ENCODE results near the gene RAB1B. TPM values are rescaled to one million over a fixed set of nuclear protein-coding genes. Genes with fewer than 3 reads are reported as not detected.

Gene RAB1B
- 10 to 100 TPM; 10.3 to 13.3 (median 12.2) TPM for polyA plus RNA-seq (ENCODE audit: low read depth in 6 of 6)

GRCh38 chr11:66268244-66268951 lies at the start of gene RAB1B:
RAB1B (plus strand) TSS chr11:66268639; CDS start chr11:66268680, 41 bp downstream.
- Mint-ChIP-seq H3K27ac (peak within 1 kb of the TSS; percentile 98 to 100 (median 99)), H3K9me3 (no peaks in the 10 kb centered on the region), H3K27me3 (no peaks in the 10 kb centered on the region), H3K36me3 (peaks cover 11 to 13% of the 10 kb centered on the region in 2 donors), H3K4me3 (peak within 1 kb of the TSS; percentile 94 to 100 (median 99)), H3K4me1 (peaks cover 33 to 37% (median 35%) of the 10 kb centered on the region in 3 donors)
- ATAC-seq (ENCODE audit: low read depth in 2 of 2) (peak; percentile 83), DNase-seq (peak; percentile 100)

DNA sequence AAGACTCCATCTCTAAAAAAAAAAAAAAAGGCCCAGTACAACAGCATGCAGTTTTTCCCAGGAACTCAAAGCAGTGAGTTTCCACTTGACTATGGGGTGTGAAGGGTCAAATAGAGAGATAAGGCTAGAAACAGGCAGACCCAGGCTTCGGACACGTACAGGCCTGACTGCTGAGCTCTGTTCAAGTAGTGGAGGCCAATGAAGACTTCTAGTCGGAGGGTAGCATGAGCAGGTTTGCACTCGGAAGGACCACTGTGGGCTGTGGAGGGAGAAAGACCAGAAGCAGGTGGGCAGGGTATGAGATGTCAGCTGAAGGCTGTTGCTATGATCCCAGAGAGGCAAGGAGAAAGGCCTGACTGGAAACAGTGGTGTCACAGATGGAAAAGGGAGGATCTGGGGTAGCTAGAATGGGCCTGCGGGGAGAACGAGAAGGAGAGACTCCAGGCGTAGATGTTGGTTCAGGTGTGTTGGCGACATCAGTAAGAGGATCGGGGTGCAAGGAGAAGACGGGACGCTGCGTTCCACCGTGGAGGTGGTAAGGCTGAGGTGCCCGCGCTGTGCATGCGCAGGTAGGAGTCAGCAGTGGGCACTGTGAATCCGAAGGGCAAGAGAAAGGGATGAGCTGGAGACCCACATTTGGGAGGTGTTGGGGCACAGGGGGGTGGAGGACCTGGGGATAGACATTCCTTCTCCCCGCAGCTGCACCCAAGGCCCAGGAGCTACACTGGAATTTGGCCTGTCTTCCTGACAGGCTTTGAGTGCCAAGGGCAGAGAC lies 49.4 kb upstream of the RAB1B start:
- ATAC-seq (ENCODE audit: low read depth in 2 of 2) (no peak), DNase-seq (no peak)
- H3K4me3 Mint-ChIP-seq: no peak overlapping the region
- H3K4me1 Mint-ChIP-seq: peaks cover 12 to 29% (median 16%) of the 10 kb centered on the region in 3 donors
- no peaks in the 10 kb centered on the region for H3K9me3 Mint-ChIP-seq
- H3K27me3 Mint-ChIP-seq: no peaks in the 10 kb centered on the region
- peaks cover 18 to 22% of the 10 kb centered on the region in 2 donors for H3K36me3 Mint-ChIP-seq
- H3K27ac Mint-ChIP-seq: peak overlapping the region in 4 of 6 donors; percentile 4 to 94 (median 61)

- H3K4me3 Mint-ChIP-seq: peak overlapping the region in 1 of 8 donors; percentile 19
- peak overlapping the region in 4 of 6 donors; percentile 28 to 98 (median 91) for H3K27ac Mint-ChIP-seq
- H3K27me3 Mint-ChIP-seq: no peaks in the 10 kb centered on the region
- peaks cover 18 to 22% of the 10 kb centered on the region in 2 donors for H3K36me3 Mint-ChIP-seq
- no peak for DNase-seq
- ATAC-seq (ENCODE audit: low read depth in 2 of 2): no peak
- peaks cover 12 to 29% (median 16%) of the 10 kb centered on the region in 3 donors for H3K4me1 Mint-ChIP-seq
- no peaks in the 10 kb centered on the region for H3K9me3 Mint-ChIP-seq
Measured at GRCh38 chr11:66219846-66220565, 48.4 kb upstream of the RAB1B start.

- H3K36me3 Mint-ChIP-seq: peaks cover 18 to 22% of the 10 kb centered on the region in 2 donors
- peak overlapping the region in 4 of 6 donors; percentile 85 to 99 (median 96) for H3K27ac Mint-ChIP-seq
- H3K4me1 Mint-ChIP-seq: peaks cover 12 to 29% (median 16%) of the 10 kb centered on the region in 3 donors
- no peaks in the 10 kb centered on the region for H3K9me3 Mint-ChIP-seq
- H3K27me3 Mint-ChIP-seq: no peaks in the 10 kb centered on the region
- ATAC-seq (ENCODE audit: low read depth in 2 of 2) (no peak), DNase-seq (no peak)
- peak overlapping the region in 1 of 8 donors; percentile 19 for H3K4me3 Mint-ChIP-seq
Measured at GRCh38 chr11:66220566-66220935, 47.9 kb upstream of the RAB1B start.

DNA sequence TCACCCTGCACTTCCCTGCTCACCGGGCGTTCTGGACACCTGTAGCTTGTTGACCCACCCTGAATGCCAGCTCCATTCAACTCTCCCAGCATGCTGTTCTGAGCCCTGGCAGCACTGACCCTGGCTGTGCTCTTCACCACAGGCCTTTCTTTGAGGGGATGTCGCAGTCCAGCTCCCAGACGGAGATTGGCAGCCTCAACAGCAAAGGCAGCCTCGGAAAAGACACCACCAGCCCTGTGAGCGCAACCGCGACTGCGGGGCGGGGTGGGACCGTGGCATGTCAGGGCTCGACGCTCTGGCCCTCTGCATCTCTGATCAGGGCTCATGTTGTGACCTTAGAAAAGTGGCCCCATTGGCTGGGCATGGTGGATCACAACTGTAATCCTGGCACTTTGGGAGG lies 47.4 kb upstream of the RAB1B start:
- H3K4me1 Mint-ChIP-seq: peaks cover 12 to 29% (median 16%) of the 10 kb centered on the region in 3 donors
- no peak overlapping the region for H3K4me3 Mint-ChIP-seq
- peak overlapping the region; percentile 89 to 99 (median 98) for H3K27ac Mint-ChIP-seq
- DNase-seq (no peak), ATAC-seq (ENCODE audit: low read depth in 2 of 2) (no peak)
- H3K9me3 Mint-ChIP-seq: no peaks in the 10 kb centered on the region
- H3K36me3 Mint-ChIP-seq: peaks cover 18 to 22% of the 10 kb centered on the region in 2 donors
- H3K27me3 Mint-ChIP-seq: no peaks in the 10 kb centered on the region

- peaks cover 14 to 18% of the 10 kb centered on the region in 2 donors for H3K36me3 Mint-ChIP-seq
- H3K27ac Mint-ChIP-seq: peak overlapping the region; percentile 98 to 99 (median 98)
- no peaks in the 10 kb centered on the region for H3K9me3 Mint-ChIP-seq
- H3K4me1 Mint-ChIP-seq: peaks cover 12 to 29% (median 16%) of the 10 kb centered on the region in 3 donors
- ATAC-seq (ENCODE audit: low read depth in 2 of 2) (no peak), DNase-seq (no peak)
- H3K27me3 Mint-ChIP-seq: no peaks in the 10 kb centered on the region
- H3K4me3 Mint-ChIP-seq: peak overlapping the region in 2 of 8 donors; percentile 2 to 74
Measured at GRCh38 chr11:66221726-66222236, 46.7 kb upstream of the RAB1B start.

- H3K27ac Mint-ChIP-seq: peak overlapping the region; percentile 98 to 99 (median 98)
- H3K4me1 Mint-ChIP-seq: peaks cover 12 to 29% (median 16%) of the 10 kb centered on the region in 3 donors
- peak; percentile 94 for DNase-seq
- no peaks in the 10 kb centered on the region for H3K27me3 Mint-ChIP-seq
- H3K4me3 Mint-ChIP-seq: peak overlapping the region in 4 of 8 donors; percentile 30 to 75 (median 74)
- peak; percentile 97 to 99 for ATAC-seq (ENCODE audit: low read depth in 2 of 2)
- peaks cover 12 to 18% of the 10 kb centered on the region in 2 donors for H3K36me3 Mint-ChIP-seq
- H3K9me3 Mint-ChIP-seq: no peaks in the 10 kb centered on the region
Measured at GRCh38 chr11:66222358-66223149, 45.9 kb upstream of the RAB1B start.

DNA sequence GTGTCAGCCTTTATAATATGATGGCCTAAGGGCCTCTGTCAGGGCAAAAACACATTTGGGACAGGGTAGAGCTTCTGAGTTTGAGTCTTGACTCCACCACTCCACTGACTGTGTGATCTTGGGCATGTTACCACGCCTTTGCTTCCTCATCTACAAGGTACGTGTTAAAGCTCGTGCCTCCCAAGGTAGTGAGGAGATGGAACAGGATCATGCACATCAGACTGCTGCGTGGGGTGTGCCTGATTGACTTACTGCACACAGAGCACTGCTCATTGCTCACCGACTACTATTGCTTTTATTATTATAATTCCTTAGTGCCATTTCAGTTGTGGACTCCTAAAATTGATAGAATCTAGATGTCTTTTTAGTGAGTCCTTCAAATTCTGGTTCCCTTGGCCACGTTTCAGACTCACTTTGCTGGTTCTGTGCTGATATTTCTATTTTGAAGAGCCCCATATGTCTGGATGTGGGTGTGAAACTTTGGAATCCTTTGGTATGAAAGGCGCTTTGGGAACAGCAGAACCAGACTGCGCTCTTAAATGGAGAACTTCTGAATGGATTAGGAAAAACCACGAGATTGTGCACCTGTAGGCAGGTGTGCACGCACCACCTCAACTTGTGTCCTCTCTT lies 44.1 kb upstream of the RAB1B start:
- ATAC-seq (ENCODE audit: low read depth in 2 of 2): no peak
- H3K36me3 Mint-ChIP-seq: peaks cover 4 to 12% of the 10 kb centered on the region in 2 donors
- peak overlapping the region in 2 of 6 donors; percentile 59 for H3K27ac Mint-ChIP-seq

GRCh38 chr11:66225066-66225465 lies 43.4 kb upstream of the RAB1B start:
- H3K9me3 Mint-ChIP-seq: peaks cover 0 to 1% (median 0%) of the 10 kb centered on the region in 7 donors
- H3K4me1 Mint-ChIP-seq: peaks cover 16 to 26% (median 22%) of the 10 kb centered on the region in 3 donors
- peak overlapping the region in 1 of 8 donors; percentile 6 for H3K4me3 Mint-ChIP-seq
- no peak for ATAC-seq (ENCODE audit: low read depth in 2 of 2)
- H3K27me3 Mint-ChIP-seq: no peaks in the 10 kb centered on the region
- no peak for DNase-seq
- peaks cover 4 to 15% of the 10 kb centered on the region in 2 donors for H3K36me3 Mint-ChIP-seq
- peak overlapping the region in 3 of 6 donors; percentile 38 to 82 (median 70) for H3K27ac Mint-ChIP-seq

More for the DNA sequence above, 44.1 kb upstream of the RAB1B start:
- H3K9me3 Mint-ChIP-seq: peaks cover 0 to 1% (median 0%) of the 10 kb centered on the region in 7 donors
- H3K4me3 Mint-ChIP-seq: no peak overlapping the region
- H3K4me1 Mint-ChIP-seq: peaks cover 16 to 26% (median 18%) of the 10 kb centered on the region in 3 donors
- no peak for DNase-seq
- H3K27me3 Mint-ChIP-seq: no peaks in the 10 kb centered on the region

- H3K4me3 Mint-ChIP-seq: no peak overlapping the region
- peak overlapping the region in 3 of 6 donors; percentile 4 to 78 (median 33) for H3K27ac Mint-ChIP-seq
- H3K36me3 Mint-ChIP-seq: peaks cover 4 to 17% of the 10 kb centered on the region in 2 donors
- peaks cover 16 to 22% (median 20%) of the 10 kb centered on the region in 3 donors for H3K4me1 Mint-ChIP-seq
- no peak for ATAC-seq (ENCODE audit: low read depth in 2 of 2)
- H3K27me3 Mint-ChIP-seq: no peaks in the 10 kb centered on the region
- peaks cover 0 to 1% (median 0%) of the 10 kb centered on the region in 7 donors for H3K9me3 Mint-ChIP-seq
- DNase-seq: no peak
Measured at GRCh38 chr11:66226101-66226500, 42.3 kb upstream of the RAB1B start.

DNA sequence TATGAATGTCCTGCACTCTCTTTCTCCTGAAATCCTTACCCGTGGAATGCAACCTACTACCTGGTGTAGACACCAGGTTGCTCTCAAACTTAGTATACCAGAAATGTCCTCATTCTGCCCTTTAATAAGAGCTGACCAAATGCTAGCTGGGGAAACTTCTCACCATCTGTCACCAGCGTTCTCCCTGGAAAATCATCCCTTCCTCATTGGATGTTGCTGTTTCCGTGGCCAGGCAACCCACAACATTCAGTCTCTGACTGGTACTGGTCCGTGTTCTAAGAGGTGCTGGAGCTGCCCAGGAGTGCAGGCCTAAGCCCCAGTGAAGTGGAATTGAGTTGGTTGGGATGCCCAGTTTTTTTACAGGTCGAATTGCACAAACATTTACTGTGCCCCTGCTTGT lies 40.7 kb upstream of the RAB1B start:
- Mint-ChIP-seq H3K36me3 (peaks cover 4 to 30% of the 10 kb centered on the region in 2 donors), H3K27ac (no peak overlapping the region)
- no peak for DNase-seq

GRCh38 chr11:66228521-66228920 lies 39.9 kb upstream of the RAB1B start:
- H3K36me3 Mint-ChIP-seq: peaks cover 9 to 38% of the 10 kb centered on the region in 2 donors
- ATAC-seq (ENCODE audit: low read depth in 2 of 2): no peak
- peaks cover 0 to 9% (median 2%) of the 10 kb centered on the region in 3 donors for H3K4me1 Mint-ChIP-seq
- no peaks in the 10 kb centered on the region for H3K27me3 Mint-ChIP-seq
- H3K4me3 Mint-ChIP-seq: no peak overlapping the region
- H3K9me3 Mint-ChIP-seq: peaks cover 0 to 1% (median 0%) of the 10 kb centered on the region in 7 donors
- H3K27ac Mint-ChIP-seq: peak overlapping the region in 2 of 6 donors; percentile 37 to 62
- no peak for DNase-seq

More for the DNA sequence above, 40.7 kb upstream of the RAB1B start:
- Mint-ChIP-seq H3K4me1 (peaks cover under 1 to 11% (median 5%) of the 10 kb centered on the region in 3 donors), H3K4me3 (no peak overlapping the region), H3K27me3 (no peaks in the 10 kb centered on the region), H3K9me3 (peaks cover 0 to 1% (median 0%) of the 10 kb centered on the region in 7 donors)
- no peak for ATAC-seq (ENCODE audit: low read depth in 2 of 2)

Measured in naive B cell (primary cell).